HG03432 (cell line): ENCODE measurements around the gene ZNF768.
"Not testable (repeated sequence)": the region's sequence is repeated elsewhere in the genome, so short reads cannot be mapped to it uniquely, and the experiment has no call there.

Experiments
- ATAC-seq: cut with Tn5 transposase; IDR thresholded peaks from one replicate; pipeline ENCODE4 v1.9.1; 2021; ENCODE audit warnings: mild to moderate bottlenecking, moderate library complexity; ENCODE audit not compliant: unreplicated experiment

The ZNF768 gene

DNA sequence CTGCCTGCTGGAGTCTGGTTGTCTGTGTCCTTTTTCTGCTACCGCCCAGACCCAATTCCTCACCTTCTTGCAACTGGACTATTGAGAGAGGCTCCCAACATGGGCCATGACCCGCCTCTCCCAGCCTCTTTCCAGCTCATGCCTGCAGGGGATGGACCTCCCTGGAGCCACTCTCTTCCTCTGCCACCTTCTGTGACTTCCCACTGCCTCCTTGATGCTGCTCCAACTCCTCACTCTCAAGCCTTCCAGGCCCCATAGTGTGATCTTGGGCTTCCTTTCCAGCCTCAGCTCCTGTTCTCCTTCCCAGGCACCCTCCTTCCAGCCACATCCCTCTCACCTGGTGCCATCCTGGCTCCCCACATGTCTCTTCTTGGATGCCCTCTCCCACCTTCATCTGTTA, 11.1 kb downstream of the ZNF768 start:
- ATAC-seq = no peak

DNA sequence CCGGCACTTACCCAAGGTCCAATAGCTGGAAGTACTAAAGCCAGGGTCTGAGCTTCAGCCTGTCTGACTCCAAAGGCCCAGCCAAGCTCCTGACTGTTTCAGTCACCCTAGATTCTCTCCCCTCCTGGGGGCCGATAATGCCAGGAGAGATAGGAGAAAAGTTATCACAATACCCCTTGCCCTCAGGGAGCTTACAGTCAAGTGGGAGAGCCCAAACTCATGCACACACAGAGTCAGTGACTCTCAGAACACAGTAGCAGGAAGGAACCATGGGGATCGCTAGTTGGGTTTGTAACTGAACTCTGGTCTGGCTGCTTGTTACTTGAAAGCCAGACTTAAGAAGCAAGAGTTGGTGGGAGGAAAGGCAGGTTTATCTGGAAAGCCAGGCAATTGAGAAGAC, 14.9 kb downstream of the ZNF768 start:
- no peak for ATAC-seq

- no peak for ATAC-seq
Observed at GRCh38 chr16:30510376-30510938, 15.9 kb downstream of the ZNF768 start.

- ATAC-seq = no peak
Observed at GRCh38 chr16:30509081-30509765, 17.1 kb downstream of the ZNF768 start.

GRCh38 chr16:30503403-30504296, 22.7 kb downstream of the ZNF768 start:
- ATAC-seq = no peak

- no peak for ATAC-seq
Observed at GRCh38 chr16:30499284-30499683, 27.1 kb downstream of the ZNF768 start.

- ATAC-seq = no peak
Observed at GRCh38 chr16:30494709-30495108, 31.7 kb downstream of the ZNF768 start.

GRCh38 chr16:30493941-30494488, 32.4 kb downstream of the ZNF768 start:
- ATAC-seq = no peak

GRCh38 chr16:30491744-30492308, 34.5 kb downstream of the ZNF768 start:
- no peak for ATAC-seq

- ATAC-seq = no peak
Observed at GRCh38 chr16:30491229-30491628, 35.1 kb downstream of the ZNF768 start.

DNA sequence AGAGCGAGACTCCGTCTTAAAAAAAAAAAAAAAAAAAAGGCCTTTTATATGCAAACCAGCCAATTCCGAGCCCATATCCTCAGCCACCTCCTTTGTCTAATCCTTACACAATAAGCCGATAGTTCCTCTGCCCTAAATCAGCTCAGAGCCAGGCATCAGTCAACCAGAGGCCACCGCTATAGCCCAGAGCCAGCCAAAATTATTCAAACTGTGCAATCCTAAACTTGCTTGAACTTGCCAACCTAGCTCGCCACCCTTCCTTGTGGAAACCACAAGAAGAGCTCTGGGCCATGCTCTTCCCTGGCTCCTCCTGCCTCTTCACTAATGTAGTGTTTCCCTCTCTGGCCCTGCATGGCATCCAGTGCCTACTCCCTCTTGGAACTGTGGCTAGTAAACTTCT, 36.2 kb downstream of the ZNF768 start:
- ATAC-seq = no peak

DNA sequence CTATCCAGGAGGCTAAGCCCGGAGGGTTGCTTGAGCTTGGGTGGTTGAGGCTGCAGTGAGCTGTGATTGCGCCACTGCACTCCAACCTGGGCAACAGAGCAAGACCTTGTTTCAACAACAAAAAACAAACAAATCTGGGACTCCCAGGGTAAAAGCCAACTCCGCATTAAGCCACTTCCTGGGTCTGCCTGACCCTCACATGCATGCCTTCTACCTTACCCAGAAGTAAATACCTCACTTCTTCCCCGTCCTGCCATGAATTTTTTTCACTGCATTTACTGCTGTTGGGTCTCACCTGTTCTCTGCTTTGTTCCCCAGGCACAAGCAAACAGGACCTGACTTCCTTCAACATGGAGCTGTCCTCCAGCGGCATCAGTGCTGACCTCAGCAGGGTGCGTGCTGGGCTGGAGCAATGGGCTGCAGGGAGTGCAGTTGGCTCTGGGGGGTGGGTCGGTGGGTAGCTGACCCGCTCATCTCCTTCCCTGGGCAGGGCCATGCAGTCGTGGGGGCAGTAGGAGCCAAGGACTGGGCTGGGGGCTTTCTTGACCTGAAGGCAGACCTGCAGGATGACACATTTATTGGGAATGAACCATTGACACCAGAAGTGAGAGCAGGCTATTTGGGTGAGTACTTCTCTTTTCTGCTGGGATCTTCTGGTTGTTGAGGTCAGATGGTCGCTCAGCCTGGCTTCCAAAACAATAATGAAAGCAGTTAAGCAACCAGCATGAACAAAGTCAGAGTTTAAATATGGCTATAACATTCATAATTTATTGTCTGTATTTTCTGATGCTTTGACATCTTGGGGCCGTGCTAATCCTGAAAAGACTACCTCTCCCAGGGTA, 37.4 kb downstream of the ZNF768 start:
- no peak for ATAC-seq

GRCh38 chr16:30485818-30486436, 40.4 kb downstream of the ZNF768 start:
- no peak for ATAC-seq

- ATAC-seq = no peak
Observed at GRCh38 chr16:30484887-30485286, 41.5 kb downstream of the ZNF768 start.

DNA sequence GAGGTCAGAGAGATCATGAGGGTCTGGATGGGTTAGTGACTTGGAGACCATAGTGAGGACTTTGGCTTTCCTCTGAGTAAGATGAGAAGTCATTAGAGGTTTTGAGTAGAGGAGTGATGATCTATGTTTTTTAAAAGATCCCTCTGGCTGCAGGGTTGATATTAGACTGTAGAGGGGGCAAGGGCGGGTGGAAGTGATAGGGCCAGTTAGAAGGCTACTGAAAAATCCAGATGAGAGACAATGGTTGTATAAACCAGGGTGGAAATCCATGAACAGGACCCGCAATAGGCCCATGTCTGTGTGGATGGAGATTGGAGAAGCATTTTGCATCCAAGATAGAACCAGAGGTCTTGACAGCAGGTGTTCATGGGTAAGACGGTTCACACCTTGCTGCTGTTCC, 44.0 kb downstream of the ZNF768 start:
- no peak for ATAC-seq

- ATAC-seq = no peak
Observed at GRCh38 chr16:30481381-30481780, 45.0 kb downstream of the ZNF768 start.

GRCh38 chr16:30478766-30479478, 47.4 kb downstream of the ZNF768 start:
- no peak for ATAC-seq

GRCh38 chr16:30477773-30478172, 48.6 kb downstream of the ZNF768 start:
- ATAC-seq = not testable (repeated sequence)

- ATAC-seq = no peak
Observed at GRCh38 chr16:30476991-30477390, 49.4 kb downstream of the ZNF768 start.
